ENCODE data around the gene NFS1. TPM values are rescaled to one million over a fixed set of nuclear protein-coding genes. Genes with fewer than 3 reads are reported as not detected.
"Not testable (repeated sequence)": the region's sequence is repeated elsewhere in the genome, so short reads cannot be mapped to it uniquely, and the experiment has no call there.

NFS1 gene
- total RNA-seq, 1 donor = 40.6 TPM

DNA sequence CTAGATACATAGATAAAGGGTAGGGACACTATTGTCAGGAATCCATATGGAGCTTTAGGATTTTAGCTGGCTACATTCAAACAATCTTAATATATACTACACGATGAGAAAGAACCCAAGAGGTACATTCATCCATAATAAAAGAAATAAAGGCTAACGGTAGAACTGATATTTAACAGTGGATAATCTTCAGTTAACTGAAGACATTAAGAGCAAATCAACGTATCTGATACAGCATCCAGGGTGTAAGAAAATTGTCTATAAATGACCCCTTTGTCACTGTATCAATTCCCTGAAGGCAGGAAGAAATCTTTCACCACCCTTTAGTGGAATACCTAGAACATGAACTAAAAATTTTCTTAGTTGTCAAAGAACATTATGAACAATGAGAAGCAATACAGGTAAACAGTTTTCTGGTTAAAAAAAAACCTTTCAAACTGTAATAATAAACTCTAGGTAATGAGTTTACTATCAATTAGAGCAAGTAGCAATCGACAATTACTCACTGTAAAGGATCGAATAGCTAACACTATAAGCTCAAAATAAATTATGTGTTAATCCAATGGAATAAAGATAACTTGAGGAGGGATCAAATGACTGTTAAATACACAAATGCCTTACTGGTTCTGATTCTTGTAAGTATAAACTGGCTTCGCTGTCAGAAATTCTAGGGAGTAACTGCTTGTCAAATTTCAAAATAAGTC lies 11.9 kb upstream of the NFS1 start:
- no peak overlapping the region for H3K4me3 ChIP-seq (ENCODE audit: low read depth, low read length)
- TF ChIP-seq, protein P1, sequence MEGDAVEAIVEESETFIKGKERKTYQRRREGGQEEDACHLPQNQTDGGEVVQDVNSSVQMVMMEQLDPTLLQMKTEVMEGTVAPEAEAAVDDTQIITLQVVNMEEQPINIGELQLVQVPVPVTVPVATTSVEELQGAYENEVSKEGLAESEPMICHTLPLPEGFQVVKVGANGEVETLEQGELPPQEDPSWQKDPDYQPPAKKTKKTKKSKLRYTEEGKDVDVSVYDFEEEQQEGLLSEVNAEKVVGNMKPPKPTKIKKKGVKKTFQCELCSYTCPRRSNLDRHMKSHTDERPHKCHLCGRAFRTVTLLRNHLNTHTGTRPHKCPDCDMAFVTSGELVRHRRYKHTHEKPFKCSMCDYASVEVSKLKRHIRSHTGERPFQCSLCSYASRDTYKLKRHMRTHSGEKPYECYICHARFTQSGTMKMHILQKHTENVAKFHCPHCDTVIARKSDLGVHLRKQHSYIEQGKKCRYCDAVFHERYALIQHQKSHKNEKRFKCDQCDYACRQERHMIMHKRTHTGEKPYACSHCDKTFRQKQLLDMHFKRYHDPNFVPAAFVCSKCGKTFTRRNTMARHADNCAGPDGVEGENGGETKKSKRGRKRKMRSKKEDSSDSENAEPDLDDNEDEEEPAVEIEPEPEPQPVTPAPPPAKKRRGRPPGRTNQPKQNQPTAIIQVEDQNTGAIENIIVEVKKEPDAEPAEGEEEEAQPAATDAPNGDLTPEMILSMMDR (IDR thresholded peaks at IDR 0.05; ENCODE audit: insufficient read depth, low read depth, low read length) = no peak
- DNase-seq (ENCODE audit: low read depth) = no peak

DNA sequence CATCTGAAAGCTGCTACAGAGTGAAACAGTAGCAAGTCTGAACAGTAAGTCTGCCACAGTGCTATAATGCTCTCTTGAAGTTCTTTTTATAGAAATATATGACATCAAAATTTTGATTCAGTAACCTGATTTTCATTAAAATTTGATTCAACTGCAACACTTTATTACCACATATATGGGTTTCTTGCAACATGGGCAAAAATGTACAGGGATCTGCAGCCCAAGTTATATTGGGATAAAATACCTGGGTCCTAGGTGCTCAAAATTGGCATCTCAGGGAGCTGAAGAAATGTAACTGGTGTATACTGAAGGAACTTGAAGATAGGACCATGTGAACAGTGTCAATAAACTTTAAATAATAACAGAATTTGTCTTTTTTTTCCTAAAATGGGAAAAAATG lies 10.9 kb upstream of the NFS1 start:
- TF ChIP-seq, protein P1 (IDR thresholded peaks at IDR 0.05; ENCODE audit: insufficient read depth, low read depth, low read length) = no peak
- H3K4me3 ChIP-seq (ENCODE audit: low read depth, low read length) = no peak overlapping the region
- DNase-seq (ENCODE audit: low read depth) = no peak

DNA sequence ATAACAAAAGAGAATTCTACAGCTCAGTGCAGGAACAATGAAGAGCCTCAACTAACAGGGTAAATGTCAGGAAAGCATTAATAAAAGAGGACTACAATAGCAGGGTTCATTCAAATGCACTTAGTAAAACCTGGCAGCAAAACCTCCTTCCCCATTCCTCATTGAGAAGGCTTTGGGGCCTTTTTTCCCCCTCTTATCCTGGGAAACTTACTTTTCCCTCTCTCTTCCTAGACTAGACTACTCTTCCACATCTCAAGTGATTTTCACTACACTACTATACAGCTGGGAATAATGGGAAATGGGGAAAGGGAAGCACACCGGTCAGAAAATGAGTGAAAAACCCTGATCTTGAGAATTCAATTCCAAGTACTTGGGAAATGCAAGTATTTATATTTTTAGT lies 10.1 kb upstream of the NFS1 start:
- TF ChIP-seq, protein P1 (IDR thresholded peaks at IDR 0.05; ENCODE audit: insufficient read depth, low read depth, low read length) = no peak
- no peak for DNase-seq (ENCODE audit: low read depth)
- no peak overlapping the region for H3K4me3 ChIP-seq (ENCODE audit: low read depth, low read length)

DNA sequence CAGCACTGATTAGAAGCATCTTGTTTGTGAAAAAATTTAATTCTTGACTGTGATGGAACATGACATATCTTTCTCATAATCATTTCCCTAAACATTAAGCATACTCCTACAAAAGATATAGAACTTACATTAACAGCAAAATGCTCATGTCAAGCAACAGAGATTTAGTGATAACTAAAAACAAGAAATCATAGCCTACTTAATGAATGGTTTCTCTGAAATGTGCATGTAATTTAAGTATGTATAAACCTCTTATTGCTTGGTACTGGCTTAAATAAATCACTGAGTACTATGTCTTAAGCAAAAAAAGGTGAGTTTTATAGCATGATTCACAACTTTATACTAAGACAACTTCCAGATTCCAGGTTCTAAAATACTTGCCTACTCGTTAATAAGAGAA lies 9.3 kb upstream of the NFS1 start:
- no peak overlapping the region for H3K4me3 ChIP-seq (ENCODE audit: low read depth, low read length)
- TF ChIP-seq, protein P1 (IDR thresholded peaks at IDR 0.05; ENCODE audit: insufficient read depth, low read depth, low read length) = no peak
- no peak for DNase-seq (ENCODE audit: low read depth)

DNA sequence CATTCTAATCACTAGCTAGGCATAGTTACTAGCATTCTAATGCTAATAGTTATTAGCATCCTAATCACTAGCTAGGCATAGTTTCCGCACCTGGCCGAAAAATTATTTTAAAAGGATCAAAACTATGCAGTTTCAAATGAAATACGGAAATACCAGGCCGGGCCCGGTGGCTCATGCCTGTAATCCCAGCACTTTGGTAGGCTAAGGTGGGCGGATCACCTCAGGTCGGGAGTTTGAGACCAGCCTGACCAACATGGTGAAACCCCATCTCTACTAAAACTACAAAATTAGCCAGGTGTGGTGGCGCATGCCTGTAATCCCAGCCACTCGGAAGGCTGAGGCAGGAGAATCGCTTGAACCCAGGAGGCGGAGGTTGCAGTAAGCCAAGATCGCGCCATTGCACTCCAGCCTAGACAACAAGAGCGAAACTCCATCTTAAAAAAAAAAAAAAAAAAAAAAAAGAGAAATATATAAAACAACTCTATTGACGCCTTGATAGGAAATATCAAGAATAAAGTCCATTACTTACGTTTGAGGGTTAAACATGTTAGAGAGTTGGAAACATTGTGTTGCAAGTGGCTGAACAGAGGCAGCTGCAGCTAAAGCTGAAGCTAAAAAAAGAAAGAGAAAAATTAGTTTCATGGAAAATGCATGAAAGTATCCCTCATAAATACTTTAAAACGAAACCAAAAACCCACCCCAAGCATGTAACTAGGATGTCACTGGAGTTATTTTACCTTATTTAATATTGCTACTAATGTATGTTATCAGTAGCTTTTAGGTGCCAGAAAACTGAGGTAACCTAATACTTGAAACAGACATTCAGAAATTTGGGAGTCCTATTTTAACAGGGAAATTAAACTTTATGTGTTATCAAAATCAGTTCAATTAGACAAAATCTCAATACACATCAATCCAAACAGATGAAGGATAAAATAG lies 7.7 kb upstream of the NFS1 start:
- DNase-seq (ENCODE audit: low read depth); H3K4me3 ChIP-seq (ENCODE audit: low read depth, low read length): not testable (repeated sequence)

DNA sequence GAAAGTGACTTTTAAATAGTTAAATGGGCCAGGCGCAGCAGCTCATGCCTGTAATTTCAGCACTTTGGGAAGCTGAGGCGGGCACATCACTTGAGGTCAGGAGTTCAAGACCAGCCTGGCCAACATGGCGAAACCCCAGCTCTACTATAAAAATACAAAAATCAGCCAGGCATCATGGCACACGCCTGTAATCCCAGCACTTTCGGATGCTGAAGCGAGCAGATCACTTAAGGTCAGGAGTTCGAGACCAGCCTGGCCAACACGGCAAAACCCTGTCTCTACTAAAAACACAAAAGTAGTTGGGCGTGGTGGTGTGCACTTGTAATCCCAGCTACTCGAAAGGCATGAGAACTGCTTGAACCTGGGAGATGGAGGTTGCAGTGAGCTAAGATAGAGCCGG lies 6.7 kb upstream of the NFS1 start:
- not testable (repeated sequence) for DNase-seq (ENCODE audit: low read depth)

DNA sequence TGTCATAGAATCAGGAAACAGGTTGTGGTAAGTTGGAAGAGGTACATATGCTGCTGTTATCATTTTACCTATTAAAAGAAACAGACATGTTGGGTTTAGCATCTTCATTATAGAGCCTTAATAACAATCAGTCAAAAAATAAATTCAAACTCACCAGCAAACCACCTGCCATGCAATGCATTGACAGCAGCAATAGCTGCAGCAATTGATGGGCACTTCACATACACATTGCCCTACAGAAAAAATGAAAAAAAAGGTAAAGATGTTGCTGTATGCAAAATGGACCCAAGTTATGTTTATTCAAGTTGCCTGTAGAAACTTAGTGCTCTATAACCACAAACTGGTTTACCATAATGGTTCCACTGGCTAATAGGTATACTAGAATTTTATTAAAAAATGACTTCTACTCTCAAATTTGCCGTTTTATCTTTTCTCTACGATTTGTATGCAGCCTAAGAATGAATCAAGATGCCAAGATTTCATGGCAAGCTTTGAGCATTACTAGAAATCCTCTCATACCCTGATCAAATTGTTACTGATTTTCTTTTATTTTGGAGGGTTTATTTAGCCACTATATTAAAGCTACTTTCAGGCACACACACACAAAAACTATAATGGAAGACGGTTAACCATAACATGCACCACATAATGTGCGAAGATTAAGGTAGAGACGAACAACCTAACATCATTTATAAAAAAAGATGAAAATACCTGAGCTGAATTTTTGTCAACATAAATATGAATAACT lies 5.5 kb upstream of the NFS1 start:
- H3K4me3 ChIP-seq (ENCODE audit: low read depth, low read length) = no peak overlapping the region
- DNase-seq (ENCODE audit: low read depth) = no peak
- TF ChIP-seq, protein P1 (IDR thresholded peaks at IDR 0.05; ENCODE audit: insufficient read depth, low read depth, low read length) = no peak

More for the DNA sequence above, 6.7 kb upstream of the NFS1 start:
- H3K4me3 ChIP-seq (ENCODE audit: low read depth, low read length) = not testable (repeated sequence)

Measured in fibroblast of villous mesenchyme (primary cell).